Peyer's patch (tissue), 4 donors: ENCODE measurements around the gene CD8A.

ENCODE experiments used
- CTCF ChIP-seq, 6 experiments: fragments of 450-650 bp in 4 of 6; fragments of 200-600 bp in 2 of 6; sonication (generic) in 1 of 6; IDR thresholded peaks; one replicate each; pipeline ENCODE4 v1.5.1; 2017 to 2019; ENCODE audit warnings: antibody characterized with exemption in 6 of 6, mild to moderate bottlenecking in 3 of 6, moderate library complexity in 1 of 6
- POLR2A ChIP-seq, 2 donors: fragments of 450-650 bp; IDR thresholded peaks; one replicate each; pipeline ENCODE4 v1.5.1; 2017; ENCODE audit warnings: antibody characterized with exemption in 2 of 2, mild to moderate bottlenecking in 2 of 2, moderate library complexity in 2 of 2

- TF ChIP-seq CTCF (IDR thresholded peaks at IDR 0.05) (no peak), POLR2A (IDR thresholded peaks at IDR 0.05) (no peak)
Observed at GRCh38 chr2:86772611-86773010, 18.1 kb downstream of the CD8A start.
